Endothelial cell of umbilical vein (primary cell): Measurements from ENCODE around the gene PFDN1.

ENCODE experiments used
- EZH2 ChIP-seq: IDR thresholded peaks from 2 replicates; pipeline ENCODE4 v1.6.1; 2012; ENCODE audit warnings: borderline replicate concordance, low read depth, mild to moderate bottlenecking, moderate library complexity, low read length, inconsistent platforms; ENCODE audit not compliant: severe bottlenecking
- FOS ChIP-seq: IDR thresholded peaks from 2 replicates; pipeline ENCODE4 v1.6.1; 2011; ENCODE audit warnings: mild to moderate bottlenecking, low read length, moderate library complexity, borderline replicate concordance; ENCODE audit not compliant: insufficient read depth
- GATA2 ChIP-seq: IDR thresholded peaks from 2 replicates; pipeline ENCODE4 v1.7.0; 2011; ENCODE audit warnings: low read depth, mild to moderate bottlenecking, moderate library complexity, mixed read lengths, low read length; ENCODE audit not compliant: insufficient read length, insufficient read depth
- JUN ChIP-seq: IDR thresholded peaks from 2 replicates; pipeline ENCODE4 v1.6.1; 2011; ENCODE audit warnings: borderline replicate concordance, low read depth; ENCODE audit not compliant: insufficient read length, insufficient read depth
- MYC ChIP-seq: IDR thresholded peaks from one replicate; pipeline ENCODE4 v1.6.1; 2011; ENCODE audit warnings: mild to moderate bottlenecking, low read depth, low read length
- POLR2A ChIP-seq: IDR thresholded peaks from 2 replicates; pipeline ENCODE4 v1.6.1; 2012; ENCODE audit warnings: low read depth, mild to moderate bottlenecking, control low read depth, low read length
- POLR2AphosphoS5 ChIP-seq: IDR thresholded peaks from 2 replicates; pipeline ENCODE4 v1.6.1; 2012; ENCODE audit warnings: low read depth, mild to moderate bottlenecking, control low read depth, low read length, moderate library complexity; ENCODE audit not compliant: insufficient read depth
- TF ChIP-seq, protein P1 (sequence below), 2 donors: IDR thresholded peaks; 1 replicate in 1 of 2; 2 replicates in 1 of 2; pipeline ENCODE4 v1.5.1; 2011; ENCODE audit warnings: low read length in 2 of 2, mild to moderate bottlenecking in 2 of 2, moderate library complexity in 2 of 2, control low read depth in 1 of 2, inconsistent platforms in 1 of 2, low read depth in 1 of 2; ENCODE audit not compliant: insufficient read depth in 1 of 2; ENCODE audit errors: extremely low read depth in 1 of 2
- TF ChIP-seq, protein P2 (sequence below): IDR thresholded peaks from 2 replicates; pipeline ENCODE4 v1.6.1; 2011; ENCODE audit not compliant: insufficient read depth, insufficient read length

DNA sequence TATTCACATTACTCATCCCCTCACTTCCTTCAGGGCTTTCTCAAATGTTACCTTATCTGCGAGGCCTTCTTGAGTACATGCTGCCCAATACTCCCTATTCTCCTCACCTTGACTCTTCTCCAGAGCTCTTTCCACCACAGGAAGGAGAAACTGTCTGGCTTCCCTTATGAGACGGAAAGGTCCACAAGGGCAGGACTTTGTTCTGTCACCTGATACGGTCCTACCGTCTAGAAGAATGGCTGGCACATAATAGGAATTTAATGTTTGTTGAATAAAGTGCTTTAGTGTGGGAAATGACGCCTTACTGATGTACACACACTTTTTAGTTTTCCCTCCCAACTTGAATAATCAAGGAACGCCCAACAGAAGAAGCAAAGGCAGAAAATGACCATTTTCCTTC, 52.5 kb downstream of the PFDN1 start:
- TF ChIP-seq POLR2A (no peak), GATA2 (no peak), MYC (no peak), POLR2AphosphoS5 (no peak), EZH2 (no peak), JUN (no peak), FOS (no peak)
- TF ChIP-seq, protein P1, sequence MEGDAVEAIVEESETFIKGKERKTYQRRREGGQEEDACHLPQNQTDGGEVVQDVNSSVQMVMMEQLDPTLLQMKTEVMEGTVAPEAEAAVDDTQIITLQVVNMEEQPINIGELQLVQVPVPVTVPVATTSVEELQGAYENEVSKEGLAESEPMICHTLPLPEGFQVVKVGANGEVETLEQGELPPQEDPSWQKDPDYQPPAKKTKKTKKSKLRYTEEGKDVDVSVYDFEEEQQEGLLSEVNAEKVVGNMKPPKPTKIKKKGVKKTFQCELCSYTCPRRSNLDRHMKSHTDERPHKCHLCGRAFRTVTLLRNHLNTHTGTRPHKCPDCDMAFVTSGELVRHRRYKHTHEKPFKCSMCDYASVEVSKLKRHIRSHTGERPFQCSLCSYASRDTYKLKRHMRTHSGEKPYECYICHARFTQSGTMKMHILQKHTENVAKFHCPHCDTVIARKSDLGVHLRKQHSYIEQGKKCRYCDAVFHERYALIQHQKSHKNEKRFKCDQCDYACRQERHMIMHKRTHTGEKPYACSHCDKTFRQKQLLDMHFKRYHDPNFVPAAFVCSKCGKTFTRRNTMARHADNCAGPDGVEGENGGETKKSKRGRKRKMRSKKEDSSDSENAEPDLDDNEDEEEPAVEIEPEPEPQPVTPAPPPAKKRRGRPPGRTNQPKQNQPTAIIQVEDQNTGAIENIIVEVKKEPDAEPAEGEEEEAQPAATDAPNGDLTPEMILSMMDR (IDR thresholded peaks at IDR 0.05; ENCODE audit: extremely low read depth in 1 of 2, insufficient read depth in 1 of 2, low read depth in 1 of 2, low read length in 2 of 2): no peak
- TF ChIP-seq, protein P2, sequence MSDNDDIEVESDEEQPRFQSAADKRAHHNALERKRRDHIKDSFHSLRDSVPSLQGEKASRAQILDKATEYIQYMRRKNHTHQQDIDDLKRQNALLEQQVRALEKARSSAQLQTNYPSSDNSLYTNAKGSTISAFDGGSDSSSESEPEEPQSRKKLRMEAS: no peak
